ENCODE data around the gene ZNF236.

DNA sequence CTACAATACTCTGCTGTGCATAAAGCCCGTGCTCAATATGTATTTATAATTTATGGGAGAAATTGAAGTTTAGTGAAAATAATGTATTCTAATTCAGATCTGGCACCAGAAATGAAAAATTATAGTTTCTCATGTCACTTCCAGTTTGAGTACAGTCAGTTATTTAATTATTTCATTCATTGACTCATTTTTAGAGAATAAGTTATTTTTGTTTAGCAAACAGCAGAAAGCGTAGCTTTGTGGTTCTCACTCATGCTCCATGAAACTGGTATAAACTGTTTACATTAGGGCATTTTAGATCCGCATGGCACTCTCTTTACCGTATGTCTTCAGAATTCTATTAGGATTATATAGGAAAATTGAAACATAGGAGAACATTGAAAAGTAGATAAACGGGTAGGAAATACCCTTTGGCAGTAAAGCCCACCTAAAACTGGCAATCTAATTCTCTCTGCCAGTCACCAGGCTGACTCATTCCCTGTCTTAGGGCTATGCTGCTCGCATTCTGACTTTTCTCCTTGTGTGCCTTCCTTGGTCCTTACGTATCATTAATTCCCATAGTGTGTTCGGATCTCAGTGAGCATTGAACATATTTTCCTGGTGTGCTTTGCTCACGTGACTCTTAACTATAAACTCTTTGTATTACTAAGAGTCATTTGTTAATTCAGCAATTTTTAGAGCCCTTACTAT is 106.0 kb downstream of the ZNF236 start:
- TF ChIP-seq POLR2A (IDR thresholded peaks at IDR 0.05) = no peak
- TF ChIP-seq, protein P1, sequence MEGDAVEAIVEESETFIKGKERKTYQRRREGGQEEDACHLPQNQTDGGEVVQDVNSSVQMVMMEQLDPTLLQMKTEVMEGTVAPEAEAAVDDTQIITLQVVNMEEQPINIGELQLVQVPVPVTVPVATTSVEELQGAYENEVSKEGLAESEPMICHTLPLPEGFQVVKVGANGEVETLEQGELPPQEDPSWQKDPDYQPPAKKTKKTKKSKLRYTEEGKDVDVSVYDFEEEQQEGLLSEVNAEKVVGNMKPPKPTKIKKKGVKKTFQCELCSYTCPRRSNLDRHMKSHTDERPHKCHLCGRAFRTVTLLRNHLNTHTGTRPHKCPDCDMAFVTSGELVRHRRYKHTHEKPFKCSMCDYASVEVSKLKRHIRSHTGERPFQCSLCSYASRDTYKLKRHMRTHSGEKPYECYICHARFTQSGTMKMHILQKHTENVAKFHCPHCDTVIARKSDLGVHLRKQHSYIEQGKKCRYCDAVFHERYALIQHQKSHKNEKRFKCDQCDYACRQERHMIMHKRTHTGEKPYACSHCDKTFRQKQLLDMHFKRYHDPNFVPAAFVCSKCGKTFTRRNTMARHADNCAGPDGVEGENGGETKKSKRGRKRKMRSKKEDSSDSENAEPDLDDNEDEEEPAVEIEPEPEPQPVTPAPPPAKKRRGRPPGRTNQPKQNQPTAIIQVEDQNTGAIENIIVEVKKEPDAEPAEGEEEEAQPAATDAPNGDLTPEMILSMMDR (IDR thresholded peaks at IDR 0.05) = no peak
